ENCODE data around the gene CDK18. TPM values are rescaled to one million over a fixed set of nuclear protein-coding genes. Genes with fewer than 3 reads are reported as not detected.

The CDK18 gene
- polyA plus RNA-seq, 1 donor (not counting 4 experiments of a cell fraction or from before 2014, with no cell fraction given), result 10.9 TPM

DNA sequence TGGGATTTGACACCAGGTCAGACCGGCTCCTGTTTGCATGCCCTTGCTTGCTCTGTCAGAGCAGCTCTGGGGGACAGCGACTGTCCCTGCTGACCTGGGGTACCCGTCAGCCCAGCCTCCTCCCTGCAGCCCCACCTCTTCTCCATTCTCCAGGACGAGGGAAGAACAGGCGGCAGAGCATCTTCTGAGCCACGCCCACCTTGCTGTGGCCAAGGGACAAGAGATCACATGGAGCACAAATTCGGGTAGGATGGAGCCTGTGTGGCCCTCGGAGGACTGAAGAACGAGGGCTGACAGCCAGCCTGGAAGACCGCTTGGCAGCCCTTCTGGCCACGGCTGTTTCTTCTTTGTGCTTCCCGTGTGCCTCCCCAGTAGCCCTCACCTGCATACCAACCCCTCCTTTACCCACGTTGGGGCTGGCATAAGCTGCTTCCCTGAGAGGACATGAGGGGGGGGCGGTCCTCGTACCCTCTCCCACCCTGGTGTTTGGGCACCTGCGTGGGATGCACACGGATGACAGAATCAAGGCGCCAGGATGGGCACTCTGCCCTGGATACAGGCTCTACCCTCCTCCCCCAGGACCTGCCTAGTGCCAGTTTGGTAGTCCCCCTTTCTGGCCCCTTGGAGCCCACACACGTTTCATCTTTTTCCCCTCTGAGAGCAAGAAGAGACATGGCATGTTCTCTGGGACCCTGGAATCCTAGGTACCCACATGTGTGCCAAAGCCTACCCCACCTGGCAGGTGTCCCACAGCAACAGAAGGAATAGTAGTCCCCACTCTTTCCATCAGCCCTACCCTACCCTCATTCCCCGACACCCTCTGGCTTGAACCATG is 26.9 kb downstream of the CDK18 start:
- FAIRE-seq (no peak), DNase-seq (ENCODE audit: low read depth, low spot score) (no peak)
- Histone ChIP-seq H3K36me3 (ENCODE audit: control insufficient read depth in 2 of 2, extremely low read depth in 1 of 2, insufficient read depth in 2 of 2, low read length in 2 of 2) (peaks cover 5 to 21% of the 10 kb centered on the region in 2 experiments), H3K4me1 (ENCODE audit: control insufficient read depth, extremely low read depth, insufficient read depth, low read length) (peaks cover 3% of the 10 kb centered on the region), H3K9me3 (ENCODE audit: control insufficient read depth, low read depth, low read length) (no peaks in the 10 kb centered on the region), H3K4me3 (ENCODE audit: control insufficient read depth in 2 of 3, extremely low read depth in 1 of 3, insufficient read depth in 2 of 3, low read depth in 1 of 3, low read length in 3 of 3) (no peak overlapping the region), H3K4me2 (ENCODE audit: control insufficient read depth, extremely low read depth, insufficient read depth, low read depth, low read length) (no peak overlapping the region), H3K27me3 (ENCODE audit: control insufficient read depth, extremely low read depth, insufficient read depth, low read length) (peaks cover 5% of the 10 kb centered on the region), H4K20me1 (ENCODE audit: control insufficient read depth, extremely low read depth, insufficient read depth, low read length) (no peaks in the 10 kb centered on the region), H2AFZ (ENCODE audit: control insufficient read depth, low read length) (no peak overlapping the region), H3K79me2 (ENCODE audit: control insufficient read depth, insufficient read depth, low read length) (no peaks in the 10 kb centered on the region), H3K9ac (ENCODE audit: control insufficient read depth, extremely low read depth, insufficient read depth, low read length) (no peak overlapping the region), H3K27ac (ENCODE audit: control insufficient read depth, insufficient read depth, low read length) (no peak overlapping the region), H3K9me1 (ENCODE audit: control insufficient read depth, extremely low read depth, insufficient read depth, low read length) (no peaks in the 10 kb centered on the region)
- TF ChIP-seq EZH2 (IDR thresholded peaks at IDR 0.05; ENCODE audit: low read length), result no peak
- TF ChIP-seq, protein P1, sequence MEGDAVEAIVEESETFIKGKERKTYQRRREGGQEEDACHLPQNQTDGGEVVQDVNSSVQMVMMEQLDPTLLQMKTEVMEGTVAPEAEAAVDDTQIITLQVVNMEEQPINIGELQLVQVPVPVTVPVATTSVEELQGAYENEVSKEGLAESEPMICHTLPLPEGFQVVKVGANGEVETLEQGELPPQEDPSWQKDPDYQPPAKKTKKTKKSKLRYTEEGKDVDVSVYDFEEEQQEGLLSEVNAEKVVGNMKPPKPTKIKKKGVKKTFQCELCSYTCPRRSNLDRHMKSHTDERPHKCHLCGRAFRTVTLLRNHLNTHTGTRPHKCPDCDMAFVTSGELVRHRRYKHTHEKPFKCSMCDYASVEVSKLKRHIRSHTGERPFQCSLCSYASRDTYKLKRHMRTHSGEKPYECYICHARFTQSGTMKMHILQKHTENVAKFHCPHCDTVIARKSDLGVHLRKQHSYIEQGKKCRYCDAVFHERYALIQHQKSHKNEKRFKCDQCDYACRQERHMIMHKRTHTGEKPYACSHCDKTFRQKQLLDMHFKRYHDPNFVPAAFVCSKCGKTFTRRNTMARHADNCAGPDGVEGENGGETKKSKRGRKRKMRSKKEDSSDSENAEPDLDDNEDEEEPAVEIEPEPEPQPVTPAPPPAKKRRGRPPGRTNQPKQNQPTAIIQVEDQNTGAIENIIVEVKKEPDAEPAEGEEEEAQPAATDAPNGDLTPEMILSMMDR (optimal IDR thresholded peaks at IDR 0.05 in 1 of 3, IDR thresholded peaks at IDR 0.05 in 1 of 3, conservative IDR thresholded peaks at IDR 0.05 in 1 of 3; ENCODE audit: extremely low read depth in 1 of 3, insufficient read depth in 2 of 3, low read length in 3 of 3), result no peak
- dilution Hi-C loops (cut with MboI; ENCODE audit: extremely low pct_ligation_motif_present, low sequenced_read_pairs), result no loop called here

DNA sequence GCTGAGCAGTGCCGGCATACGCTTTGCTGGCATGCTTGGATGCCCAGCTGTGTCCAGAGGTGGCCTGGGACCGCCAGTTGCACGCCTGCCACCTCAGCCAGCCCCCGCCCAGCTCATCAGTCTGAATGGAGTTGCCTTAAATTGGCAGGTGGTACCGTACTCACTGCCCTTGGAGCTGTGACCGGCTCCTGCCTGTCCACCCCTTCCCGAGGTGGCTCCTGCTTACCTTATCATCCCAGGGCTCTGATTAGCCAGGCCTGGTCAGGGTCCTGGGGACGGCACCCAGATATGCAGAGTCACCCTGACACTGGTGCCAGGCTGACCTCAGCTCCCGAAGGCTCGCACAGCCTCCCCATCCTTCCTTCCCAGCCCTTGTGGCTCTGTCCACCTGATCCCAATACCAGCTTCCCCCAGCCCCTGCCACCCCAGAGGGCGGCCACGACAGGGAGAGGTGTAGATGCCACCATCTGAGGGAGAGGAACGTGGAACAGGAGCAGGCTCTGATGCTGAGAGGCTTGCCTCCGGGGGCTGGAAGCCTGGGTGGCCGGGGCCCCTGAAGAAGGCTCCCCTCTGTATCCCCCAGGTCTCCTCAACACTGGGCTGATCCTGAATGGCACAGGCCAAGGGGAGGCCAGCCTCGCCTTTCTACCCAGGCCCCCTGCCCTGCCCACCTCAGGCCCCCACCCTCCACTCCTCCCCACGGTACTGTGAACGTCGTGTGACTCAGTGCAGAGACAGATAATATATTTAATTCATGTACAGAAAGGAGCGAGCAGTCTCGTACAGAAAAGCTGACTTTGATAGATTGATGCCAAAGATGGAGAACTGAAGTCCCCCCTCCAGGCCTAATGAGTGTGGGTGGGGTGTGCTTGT is 27.8 kb downstream of the CDK18 start:
- no peak for FAIRE-seq
- dilution Hi-C loops (cut with MboI; ENCODE audit: extremely low pct_ligation_motif_present, low sequenced_read_pairs), result no loop called here

More for the DNA sequence above, 27.8 kb downstream of the CDK18 start:
- Histone ChIP-seq H2AFZ (ENCODE audit: control insufficient read depth, low read length) (no peak overlapping the region), H3K79me2 (ENCODE audit: control insufficient read depth, insufficient read depth, low read length) (no peaks in the 10 kb centered on the region), H4K20me1 (ENCODE audit: control insufficient read depth, extremely low read depth, insufficient read depth, low read length) (no peaks in the 10 kb centered on the region), H3K9me3 (ENCODE audit: control insufficient read depth, low read depth, low read length) (no peaks in the 10 kb centered on the region), H3K36me3 (ENCODE audit: control insufficient read depth in 2 of 2, extremely low read depth in 1 of 2, insufficient read depth in 2 of 2, low read length in 2 of 2) (peaks cover 5 to 21% of the 10 kb centered on the region in 2 experiments), H3K27ac (ENCODE audit: control insufficient read depth, insufficient read depth, low read length) (no peak overlapping the region), H3K27me3 (ENCODE audit: control insufficient read depth, extremely low read depth, insufficient read depth, low read length) (peaks cover 5% of the 10 kb centered on the region), H3K4me3 (ENCODE audit: control insufficient read depth in 2 of 3, extremely low read depth in 1 of 3, insufficient read depth in 2 of 3, low read depth in 1 of 3, low read length in 3 of 3) (no peak overlapping the region), H3K4me2 (ENCODE audit: control insufficient read depth, extremely low read depth, insufficient read depth, low read depth, low read length) (no peak overlapping the region), H3K9ac (ENCODE audit: control insufficient read depth, extremely low read depth, insufficient read depth, low read length) (no peak overlapping the region), H3K9me1 (ENCODE audit: control insufficient read depth, extremely low read depth, insufficient read depth, low read length) (no peaks in the 10 kb centered on the region), H3K4me1 (ENCODE audit: control insufficient read depth, extremely low read depth, insufficient read depth, low read length) (peaks cover 3% of the 10 kb centered on the region)
- no peak for DNase-seq (ENCODE audit: low read depth, low spot score)
- TF ChIP-seq, protein P1 (optimal IDR thresholded peaks at IDR 0.05 in 1 of 3, IDR thresholded peaks at IDR 0.05 in 1 of 3, conservative IDR thresholded peaks at IDR 0.05 in 1 of 3; ENCODE audit: extremely low read depth in 1 of 3, insufficient read depth in 2 of 3, low read length in 3 of 3), result no peak
- TF ChIP-seq EZH2 (IDR thresholded peaks at IDR 0.05; ENCODE audit: low read length), result no peak

Measured in keratinocyte (primary cell).